Measurements from ENCODE around the gene FAM114A2. TPM values are rescaled to one million over a fixed set of nuclear protein-coding genes. Genes with fewer than 3 reads are reported as not detected.

The FAM114A2 gene
- total RNA-seq, 5 donors from 2014 or later (not counting 1 experiment from before 2014, with no cell fraction given): 28.4 to 37.3 (median 34.5) TPM

DNA sequence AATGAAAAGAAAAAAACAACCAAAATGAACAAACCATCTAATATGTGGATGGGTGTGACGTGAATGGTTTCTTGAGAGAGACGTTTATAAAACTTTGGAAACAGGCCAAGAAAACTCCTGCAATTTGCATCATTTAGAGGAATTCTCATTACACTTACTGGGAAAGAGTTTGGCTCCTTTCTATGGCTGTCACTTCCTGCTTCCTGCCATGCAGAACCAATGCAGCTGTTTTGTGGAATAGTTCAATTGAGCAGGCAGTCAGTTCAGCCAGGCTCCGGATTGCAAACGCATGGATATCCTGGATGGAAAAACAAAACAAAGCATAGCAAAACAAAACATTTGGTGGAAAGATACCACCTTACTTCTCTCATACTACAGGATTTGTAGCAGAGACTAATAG is 36.6 kb downstream of the FAM114A2 start:
- Histone ChIP-seq H3K27me3 (replicated peaks in 1 of 2; ENCODE audit: control insufficient read depth in 2 of 2, extremely low read depth in 1 of 2, insufficient read depth in 2 of 2, low read length in 1 of 2) (no peaks in the 10 kb centered on the region), H3K36me3 (ENCODE audit: control insufficient read depth in 2 of 2, extremely low read depth in 1 of 2, insufficient read depth in 1 of 2, low read length in 1 of 2) (peaks cover 0 to 20% of the 10 kb centered on the region in 2 donors), H3K27ac (ENCODE audit: low read length) (no peak overlapping the region), H3K4me3 (ENCODE audit: control insufficient read depth in 1 of 2, extremely low read depth in 1 of 2, low read length in 1 of 2) (no peak overlapping the region), H3K4me1 (ENCODE audit: control insufficient read depth in 1 of 2, extremely low read depth in 1 of 2, insufficient read depth in 2 of 2, low read length in 2 of 2) (no peaks in the 10 kb centered on the region), H3K9me3 (no peaks in the 10 kb centered on the region)
- Mint-ChIP-seq H3K36me3 (peaks cover 60% of the 10 kb centered on the region), H3K4me1 (no peaks in the 10 kb centered on the region), H3K27ac (no peak overlapping the region), H3K27me3 (no peaks in the 10 kb centered on the region), H3K9me3 (peaks cover 0 to 5% (median 0%) of the 10 kb centered on the region in 3 donors), H3K4me3 (no peak overlapping the region)
- WGBS (ENCODE audit: insufficient coverage): no CpG with 5 or more reads among the region's 4 CpGs
- ATAC-seq (replicated peaks in 1 of 4) (no peak), DNase-seq (no peak)
- ChIA-PET POLR2A (no interaction called here), CTCF (no interaction called here)

DNA sequence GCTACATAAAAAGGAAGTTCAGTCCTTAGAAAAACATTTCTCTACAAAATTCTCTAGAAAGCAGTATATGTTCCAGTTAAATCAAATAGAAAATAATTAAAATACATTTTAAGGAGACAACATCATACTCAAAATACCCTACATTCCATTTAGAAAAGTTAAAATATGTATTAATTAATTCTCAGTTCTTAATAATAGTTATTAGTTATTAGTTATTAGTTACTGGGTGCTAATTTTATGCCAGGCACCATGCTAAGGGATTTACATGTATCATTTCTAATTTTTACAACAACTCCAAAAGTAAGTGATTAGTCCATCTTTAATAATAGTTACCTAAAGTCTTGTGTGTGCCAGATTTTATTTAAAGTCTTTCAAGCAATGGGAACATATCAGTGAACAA is 38.0 kb downstream of the FAM114A2 start:
- ATAC-seq (replicated peaks in 1 of 4) (no peak), DNase-seq (no peak)
- H3K9me3 ChIP-seq: no peaks in the 10 kb centered on the region
- H3K36me3 Mint-ChIP-seq: peaks cover 61% of the 10 kb centered on the region
- no peak overlapping the region for H3K27ac Mint-ChIP-seq
- H3K9me3 Mint-ChIP-seq: peaks cover 0 to 5% (median 0%) of the 10 kb centered on the region in 3 donors
- no peak overlapping the region for H3K27ac ChIP-seq (ENCODE audit: low read length)
- POLR2A ChIA-PET: no interaction called here
- no peak overlapping the region for H3K4me3 ChIP-seq (ENCODE audit: control insufficient read depth in 1 of 2, extremely low read depth in 1 of 2, low read length in 1 of 2)
- H3K27me3 Mint-ChIP-seq: no peaks in the 10 kb centered on the region
- no peak overlapping the region for H3K4me3 Mint-ChIP-seq
- H3K27me3 ChIP-seq (replicated peaks in 1 of 2; ENCODE audit: control insufficient read depth in 2 of 2, extremely low read depth in 1 of 2, insufficient read depth in 2 of 2, low read length in 1 of 2): no peaks in the 10 kb centered on the region
- H3K4me1 ChIP-seq (ENCODE audit: control insufficient read depth in 1 of 2, extremely low read depth in 1 of 2, insufficient read depth in 2 of 2, low read length in 2 of 2): no peaks in the 10 kb centered on the region
- H3K36me3 ChIP-seq (ENCODE audit: control insufficient read depth in 2 of 2, extremely low read depth in 1 of 2, insufficient read depth in 1 of 2, low read length in 1 of 2): peaks cover 0 to 22% of the 10 kb centered on the region in 2 donors
- CTCF ChIA-PET: no interaction called here
- H3K4me1 Mint-ChIP-seq: no peaks in the 10 kb centered on the region

DNA sequence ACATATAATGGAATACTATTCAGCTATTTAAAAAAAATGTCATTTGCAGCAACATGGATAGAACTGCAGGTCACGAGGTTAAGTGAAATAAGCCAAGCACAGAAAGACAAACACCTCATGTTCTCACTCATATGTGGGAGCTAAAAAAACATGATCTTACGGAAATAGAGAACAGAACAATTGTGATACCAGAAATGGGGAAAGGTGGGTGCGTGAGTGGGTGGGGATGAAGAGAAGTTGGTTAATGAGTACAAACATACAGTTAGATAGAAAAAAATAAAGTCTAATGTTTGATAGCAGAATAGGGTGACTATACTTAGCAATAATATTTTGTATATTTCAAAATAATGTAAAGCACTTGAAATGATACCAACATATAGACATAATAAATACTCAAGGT is 38.7 kb downstream of the FAM114A2 start:
- Mint-ChIP-seq H3K4me1 (no peaks in the 10 kb centered on the region), H3K9me3 (peaks cover 0 to 5% (median 0%) of the 10 kb centered on the region in 3 donors), H3K36me3 (peaks cover 63% of the 10 kb centered on the region), H3K27me3 (no peaks in the 10 kb centered on the region), H3K27ac (no peak overlapping the region), H3K4me3 (no peak overlapping the region)
- DNase-seq (no peak), ATAC-seq (replicated peaks in 1 of 4) (no peak)
- Histone ChIP-seq H3K9me3 (no peaks in the 10 kb centered on the region), H3K4me1 (ENCODE audit: control insufficient read depth in 1 of 2, extremely low read depth in 1 of 2, insufficient read depth in 2 of 2, low read length in 2 of 2) (no peaks in the 10 kb centered on the region), H3K27me3 (replicated peaks in 1 of 2; ENCODE audit: control insufficient read depth in 2 of 2, extremely low read depth in 1 of 2, insufficient read depth in 2 of 2, low read length in 1 of 2) (no peaks in the 10 kb centered on the region), H3K4me3 (ENCODE audit: control insufficient read depth in 1 of 2, extremely low read depth in 1 of 2, low read length in 1 of 2) (no peak overlapping the region), H3K27ac (ENCODE audit: low read length) (no peak overlapping the region), H3K36me3 (ENCODE audit: control insufficient read depth in 2 of 2, extremely low read depth in 1 of 2, insufficient read depth in 1 of 2, low read length in 1 of 2) (peaks cover 0 to 22% of the 10 kb centered on the region in 2 donors)
- WGBS (ENCODE audit: insufficient coverage): 100% methylated on average over 1 of the region's 3 CpGs
- ChIA-PET CTCF (no interaction called here), POLR2A (no interaction called here)

DNA sequence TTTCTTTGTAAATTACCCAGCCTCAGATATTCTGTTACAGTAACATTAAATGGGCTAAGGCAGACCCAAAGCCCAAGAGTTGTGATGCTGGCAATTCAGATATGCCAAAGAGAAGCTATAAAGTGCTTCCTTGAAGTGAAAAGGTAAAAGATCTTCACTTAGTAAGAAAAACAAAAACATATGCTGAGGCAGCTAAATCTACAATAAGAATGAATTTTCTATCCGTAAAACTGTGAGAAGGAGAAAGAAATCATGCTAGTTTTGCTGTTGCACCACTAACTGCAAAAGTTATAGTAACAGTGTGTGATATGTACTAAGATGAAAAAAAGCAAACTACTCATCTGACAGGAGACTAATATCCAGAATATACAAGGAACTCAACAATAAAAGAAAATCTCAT is 39.9 kb downstream of the FAM114A2 start:
- POLR2A ChIA-PET: interaction anchor here in 1 of 2 donors (0.7 kb wide), 1 partner anchor 910 kb away, joined by 7 read pairs; no protein-coding TSS in a partner anchor
- Mint-ChIP-seq H3K27me3 (no peaks in the 10 kb centered on the region), H3K4me3 (no peak overlapping the region), H3K4me1 (no peaks in the 10 kb centered on the region), H3K36me3 (peaks cover 63% of the 10 kb centered on the region), H3K9me3 (peaks cover 0 to 5% (median 0%) of the 10 kb centered on the region in 3 donors), H3K27ac (no peak overlapping the region)
- no CpG with 5 or more reads among the region's 1 CpG for WGBS (ENCODE audit: insufficient coverage)
- Histone ChIP-seq H3K27ac (ENCODE audit: low read length) (no peak overlapping the region), H3K27me3 (replicated peaks in 1 of 2; ENCODE audit: control insufficient read depth in 2 of 2, extremely low read depth in 1 of 2, insufficient read depth in 2 of 2, low read length in 1 of 2) (no peaks in the 10 kb centered on the region), H3K4me1 (ENCODE audit: control insufficient read depth in 1 of 2, extremely low read depth in 1 of 2, insufficient read depth in 2 of 2, low read length in 2 of 2) (no peaks in the 10 kb centered on the region), H3K4me3 (ENCODE audit: control insufficient read depth in 1 of 2, extremely low read depth in 1 of 2, low read length in 1 of 2) (no peak overlapping the region), H3K36me3 (ENCODE audit: control insufficient read depth in 2 of 2, extremely low read depth in 1 of 2, insufficient read depth in 1 of 2, low read length in 1 of 2) (peaks cover 0 to 31% of the 10 kb centered on the region in 2 donors), H3K9me3 (no peaks in the 10 kb centered on the region)
- ATAC-seq (replicated peaks in 1 of 4) (no peak), DNase-seq (no peak)
- CTCF ChIA-PET: interaction anchor here in 1 of 2 donors (0.7 kb wide), 1 partner anchor 274 kb away, joined by 3 read pairs; no protein-coding TSS in a partner anchor

DNA sequence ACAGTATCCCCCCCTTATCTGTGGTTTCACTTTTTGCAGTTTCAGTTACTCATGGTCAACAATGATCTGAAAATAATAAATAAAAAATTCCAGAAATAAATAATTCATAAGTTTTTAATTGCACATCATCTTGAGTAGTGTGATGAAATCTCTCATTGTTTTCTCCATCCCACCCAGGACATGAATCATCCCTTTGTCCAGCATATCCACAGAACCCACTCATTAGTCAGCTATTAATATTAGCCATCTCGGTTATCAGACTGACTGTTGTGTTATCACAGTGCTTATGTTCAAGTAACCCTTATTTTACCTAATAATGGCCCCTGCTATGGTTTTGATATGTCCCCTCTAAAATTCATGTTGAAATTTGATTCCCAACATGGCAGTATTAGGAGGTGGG is 40.7 kb downstream of the FAM114A2 start:
- peaks cover 0 to 33% of the 10 kb centered on the region in 2 donors for H3K36me3 ChIP-seq (ENCODE audit: control insufficient read depth in 2 of 2, extremely low read depth in 1 of 2, insufficient read depth in 1 of 2, low read length in 1 of 2)
- ChIA-PET CTCF (no interaction called here), POLR2A (no interaction called here)
- no peaks in the 10 kb centered on the region for H3K4me1 Mint-ChIP-seq
- ATAC-seq (replicated peaks in 1 of 4) (no peak), DNase-seq (no peak)
- no CpG with 5 or more reads among the region's 1 CpG for WGBS (ENCODE audit: insufficient coverage)
- H3K27ac Mint-ChIP-seq: no peak overlapping the region
- no peaks in the 10 kb centered on the region for H3K27me3 Mint-ChIP-seq
- peaks cover 69% of the 10 kb centered on the region for H3K36me3 Mint-ChIP-seq
- H3K27ac ChIP-seq (ENCODE audit: low read length): no peak overlapping the region
- peaks cover 0 to 5% (median 0%) of the 10 kb centered on the region in 3 donors for H3K9me3 Mint-ChIP-seq
- no peak overlapping the region for H3K4me3 Mint-ChIP-seq
- no peaks in the 10 kb centered on the region for H3K9me3 ChIP-seq
- no peak overlapping the region for H3K4me3 ChIP-seq (ENCODE audit: control insufficient read depth in 1 of 2, extremely low read depth in 1 of 2, low read length in 1 of 2)
- no peaks in the 10 kb centered on the region for H3K4me1 ChIP-seq (ENCODE audit: control insufficient read depth in 1 of 2, extremely low read depth in 1 of 2, insufficient read depth in 2 of 2, low read length in 2 of 2)
- H3K27me3 ChIP-seq (replicated peaks in 1 of 2; ENCODE audit: control insufficient read depth in 2 of 2, extremely low read depth in 1 of 2, insufficient read depth in 2 of 2, low read length in 1 of 2): no peaks in the 10 kb centered on the region

DNA sequence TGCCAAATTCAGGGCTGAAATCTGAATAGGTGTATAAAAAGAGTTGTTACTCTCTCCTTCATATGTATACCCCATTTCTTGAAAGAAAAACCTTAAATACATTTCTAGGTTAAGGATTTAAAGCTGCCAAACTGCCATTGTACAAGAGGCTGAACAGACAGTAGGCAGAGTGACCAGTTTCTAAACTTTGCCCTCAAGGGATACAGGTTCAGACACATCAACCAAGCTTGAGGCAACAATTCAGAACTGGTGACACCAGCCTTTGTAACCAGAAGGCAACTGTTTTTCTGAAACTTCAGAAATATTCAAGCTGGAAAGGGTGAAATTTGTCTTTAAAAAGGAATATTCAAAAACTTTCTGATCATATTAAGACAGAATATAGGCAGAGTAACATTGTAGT is 47.5 kb downstream of the FAM114A2 start:
- Mint-ChIP-seq H3K27ac (no peak overlapping the region), H3K9me3 (no peaks in the 10 kb centered on the region), H3K4me3 (no peak overlapping the region), H3K4me1 (no peaks in the 10 kb centered on the region), H3K27me3 (no peaks in the 10 kb centered on the region), H3K36me3 (peaks cover 57% of the 10 kb centered on the region)
- Histone ChIP-seq H3K27ac (ENCODE audit: low read length) (no peak overlapping the region), H3K4me1 (ENCODE audit: control insufficient read depth in 1 of 2, extremely low read depth in 1 of 2, insufficient read depth in 2 of 2, low read length in 2 of 2) (no peaks in the 10 kb centered on the region), H3K27me3 (replicated peaks in 1 of 2; ENCODE audit: control insufficient read depth in 2 of 2, extremely low read depth in 1 of 2, insufficient read depth in 2 of 2, low read length in 1 of 2) (no peaks in the 10 kb centered on the region), H3K9me3 (no peaks in the 10 kb centered on the region), H3K4me3 (ENCODE audit: control insufficient read depth in 1 of 2, extremely low read depth in 1 of 2, low read length in 1 of 2) (no peak overlapping the region), H3K36me3 (ENCODE audit: control insufficient read depth in 2 of 2, extremely low read depth in 1 of 2, insufficient read depth in 1 of 2, low read length in 1 of 2) (peaks cover 0 to 24% of the 10 kb centered on the region in 2 donors)
- ATAC-seq (replicated peaks in 1 of 4) (no peak), DNase-seq (no peak)
- POLR2A ChIA-PET: no interaction called here
- CTCF ChIA-PET: no interaction called here

DNA sequence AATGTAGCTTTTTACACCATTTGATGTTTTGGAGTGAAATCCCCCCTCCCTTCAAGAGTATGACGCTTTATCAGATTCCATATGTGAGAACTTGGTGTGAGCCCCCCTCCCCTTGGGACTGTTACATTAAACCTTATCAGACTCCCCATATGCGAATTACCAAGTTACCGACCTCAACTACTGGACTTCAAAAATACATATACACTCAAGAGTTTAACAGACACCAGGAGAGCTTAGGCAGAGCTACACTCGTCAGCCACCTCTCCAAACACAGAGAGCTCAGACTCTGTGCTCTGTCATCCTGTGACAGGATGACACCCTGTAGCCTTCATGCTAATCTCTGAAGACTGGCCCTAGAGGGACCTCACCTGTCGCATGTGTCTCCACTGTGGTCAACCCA is 50.2 kb downstream of the FAM114A2 start:
- Mint-ChIP-seq H3K4me1 (no peaks in the 10 kb centered on the region), H3K36me3 (peaks cover 38% of the 10 kb centered on the region), H3K27me3 (no peaks in the 10 kb centered on the region), H3K27ac (no peak overlapping the region), H3K4me3 (no peak overlapping the region), H3K9me3 (no peaks in the 10 kb centered on the region)
- Histone ChIP-seq H3K4me3 (ENCODE audit: control insufficient read depth in 1 of 2, extremely low read depth in 1 of 2, low read length in 1 of 2) (no peak overlapping the region), H3K27me3 (replicated peaks in 1 of 2; ENCODE audit: control insufficient read depth in 2 of 2, extremely low read depth in 1 of 2, insufficient read depth in 2 of 2, low read length in 1 of 2) (no peaks in the 10 kb centered on the region), H3K36me3 (ENCODE audit: control insufficient read depth in 2 of 2, extremely low read depth in 1 of 2, insufficient read depth in 1 of 2, low read length in 1 of 2) (peaks cover 0 to 15% of the 10 kb centered on the region in 2 donors), H3K27ac (ENCODE audit: low read length) (no peak overlapping the region), H3K9me3 (no peaks in the 10 kb centered on the region), H3K4me1 (ENCODE audit: control insufficient read depth in 1 of 2, extremely low read depth in 1 of 2, insufficient read depth in 2 of 2, low read length in 2 of 2) (no peaks in the 10 kb centered on the region)
- ChIA-PET POLR2A (no interaction called here), CTCF (no interaction called here)
- no peak for DNase-seq
- ATAC-seq (replicated peaks in 1 of 4): no peak
- WGBS (ENCODE audit: insufficient coverage): 100% methylated on average over 3 of the region's 5 CpGs

Measured in T-cell (primary cell).